Keratinocyte (primary cell): Measurements from ENCODE around the gene NHSL2. TPM values are rescaled to one million over a fixed set of nuclear protein-coding genes. Genes with fewer than 3 reads are reported as not detected.

Experiments
- DNase-seq: peaks from one replicate; pipeline ENCODE4 v3.0.0-alpha.2; 2011; ENCODE audit warnings: low read depth, missing footprints, low spot score
- FAIRE-seq: peaks from 2 replicates; lab custom pipeline; 2011; peaks lifted over from hg19 to GRCh38; lab: Jason Lieb, UNC
- H2AFZ ChIP-seq: 2 replicates; pipeline ENCODE4 v1.6.0; 2012; ENCODE audit warnings: low read length, control low read depth, inconsistent platforms; ENCODE audit not compliant: control insufficient read depth
- H3K27ac ChIP-seq: 2 replicates; pipeline ENCODE4 v1.5.1; 2011; ENCODE audit warnings: low read length; ENCODE audit not compliant: control insufficient read depth, insufficient read depth
- H3K27me3 ChIP-seq: 3 replicates; pipeline ENCODE4 v1.6.0; 2011; ENCODE audit warnings: low read length; ENCODE audit not compliant: control insufficient read depth, insufficient read depth; ENCODE audit errors: extremely low read depth
- H3K36me3 ChIP-seq, 2 experiments: 2 replicates in 1 of 2; 3 replicates in 1 of 2; pipeline ENCODE4 v1.5.1; 2011; ENCODE audit warnings: low read length in 2 of 2, mild to moderate bottlenecking in 1 of 2; ENCODE audit not compliant: control insufficient read depth in 2 of 2, insufficient read depth in 2 of 2; ENCODE audit errors: extremely low read depth in 1 of 2
- H3K4me1 ChIP-seq: 3 replicates; pipeline ENCODE4 v1.5.1; 2011; ENCODE audit warnings: low read length; ENCODE audit not compliant: control insufficient read depth, insufficient read depth; ENCODE audit errors: extremely low read depth
- H3K4me2 ChIP-seq: 3 replicates; pipeline ENCODE4 v1.6.0; 2011; ENCODE audit warnings: low read depth, low read length; ENCODE audit not compliant: control insufficient read depth, insufficient read depth; ENCODE audit errors: extremely low read depth
- H3K4me3 ChIP-seq, 3 experiments: fragments of 200-600 bp in 1 of 3; sonication (generic) in 1 of 3; 2 replicates in 2 of 3; 3 replicates in 1 of 3; pipeline ENCODE4 v1.5.1; 2011 to 2016; ENCODE audit warnings: low read length in 3 of 3, mild to moderate bottlenecking in 3 of 3, control low read depth in 2 of 3, inconsistent platforms in 1 of 3, low read depth in 1 of 3, mixed read lengths in 1 of 3, mixed run types in 1 of 3, moderate library complexity in 1 of 3; ENCODE audit not compliant: control insufficient read depth in 2 of 3, insufficient read depth in 2 of 3; ENCODE audit errors: extremely low read depth in 1 of 3
- H3K79me2 ChIP-seq: 2 replicates; pipeline ENCODE4 v1.6.0; 2012; ENCODE audit warnings: low read length; ENCODE audit not compliant: control insufficient read depth, insufficient read depth
- H3K9ac ChIP-seq: 3 replicates; pipeline ENCODE4 v1.6.0; 2011; ENCODE audit warnings: low read length; ENCODE audit not compliant: control insufficient read depth, insufficient read depth; ENCODE audit errors: extremely low read depth
- H3K9me1 ChIP-seq: 3 replicates; pipeline ENCODE4 v1.6.0; 2011; ENCODE audit warnings: low read length; ENCODE audit not compliant: control insufficient read depth, insufficient read depth; ENCODE audit errors: extremely low read depth
- H3K9me3 ChIP-seq: 2 replicates; pipeline ENCODE4 v1.5.1; 2012; ENCODE audit warnings: low read depth, low read length; ENCODE audit not compliant: control insufficient read depth
- H4K20me1 ChIP-seq: 3 replicates; pipeline ENCODE4 v1.6.0; 2011; ENCODE audit warnings: low read length; ENCODE audit not compliant: control insufficient read depth, insufficient read depth; ENCODE audit errors: extremely low read depth
- CTCF ChIP-seq, 3 experiments: IDR thresholded peaks in 1 of 3; conservative IDR thresholded peaks in 1 of 3; optimal IDR thresholded peaks in 1 of 3; 2 replicates in 2 of 3; 3 replicates in 1 of 3; pipeline versions ENCODE3 to v1.5.1; 2011; ENCODE audit warnings: low read length in 3 of 3, mild to moderate bottlenecking in 3 of 3, moderate library complexity in 2 of 3, control low read depth in 1 of 3, inconsistent platforms in 1 of 3; ENCODE audit not compliant: insufficient read depth in 2 of 3; ENCODE audit errors: extremely low read depth in 1 of 3
- EZH2 ChIP-seq: IDR thresholded peaks from one replicate; pipeline ENCODE4 v1.6.1; 2012; ENCODE audit warnings: inconsistent platforms, mild to moderate bottlenecking, low read length, moderate library complexity
- dilution Hi-C: fragments of 300-500 bp; cut with MboI; formaldehyde crosslinking; loops from one replicate; pipeline ENCODE4 v1.7.0; 2020; ENCODE audit warnings: low sequenced_read_pairs; ENCODE audit not compliant: extremely low pct_ligation_motif_present
- polyA plus RNA-seq, 5 experiments: library from polyadenylated mRNA; depleted of rRNA in 3 of 5; stranded (reverse) in 3 of 5; stranded (forward) in 1 of 5; unstranded in 1 of 5; fragments of >200 nt; gene quantifications; 1 replicate in 1 of 5; 2 replicates in 3 of 5; 3 replicates in 1 of 5; pipeline versions ENCODE4 v1.2.1 to v1.2.3, GENCODE V29; 2011 to 2012; ENCODE audit warnings: missing spikeins in 2 of 5, low read depth in 1 of 5, low replicate concordance in 1 of 5

The NHSL2 gene
- polyA plus RNA-seq, 1 donor (not counting 4 experiments of a cell fraction or from before 2014, with no cell fraction given): 0.04 TPM

- Histone ChIP-seq H3K36me3 (no peaks in the 10 kb centered on the region), H3K9me1 (no peaks in the 10 kb centered on the region), H3K4me2 (no peak overlapping the region), H4K20me1 (no peaks in the 10 kb centered on the region), H3K27me3 (no peaks in the 10 kb centered on the region), H3K4me3 (no peak overlapping the region), H3K9ac (no peak overlapping the region), H3K27ac (no peak overlapping the region), H2AFZ (no peak overlapping the region), H3K9me3 (no peaks in the 10 kb centered on the region), H3K4me1 (peaks cover 7% of the 10 kb centered on the region), H3K79me2 (no peaks in the 10 kb centered on the region)
- dilution Hi-C loops: no loop called here
- TF ChIP-seq EZH2 (no peak), CTCF (optimal IDR thresholded peaks at IDR 0.05 in 1 of 3, IDR thresholded peaks at IDR 0.05 in 1 of 3, conservative IDR thresholded peaks at IDR 0.05 in 1 of 3; ENCODE audit: extremely low read depth in 1 of 3, insufficient read depth in 2 of 3, low read length in 3 of 3) (no peak)
- FAIRE-seq (no peak), DNase-seq (no peak)
Observed at GRCh38 chrX:71927040-71927439, 16.4 kb downstream of the NHSL2 start.

GRCh38 chrX:71928856-71929255, 18.2 kb downstream of the NHSL2 start:
- H3K4me2 ChIP-seq: no peak overlapping the region
- no peak overlapping the region for H3K9ac ChIP-seq
- H3K27me3 ChIP-seq: no peaks in the 10 kb centered on the region
- no peaks in the 10 kb centered on the region for H3K79me2 ChIP-seq
- H3K9me1 ChIP-seq: no peaks in the 10 kb centered on the region
- no peaks in the 10 kb centered on the region for H4K20me1 ChIP-seq
- no peak overlapping the region for H2AFZ ChIP-seq
- no peak overlapping the region for H3K4me3 ChIP-seq
- H3K4me1 ChIP-seq: peaks cover 7% of the 10 kb centered on the region
- no peak for DNase-seq
- H3K27ac ChIP-seq: no peak overlapping the region
- H3K36me3 ChIP-seq: no peaks in the 10 kb centered on the region
- dilution Hi-C loops: no loop called here
- TF ChIP-seq EZH2: no peak
- TF ChIP-seq CTCF (optimal IDR thresholded peaks at IDR 0.05 in 1 of 3, IDR thresholded peaks at IDR 0.05 in 1 of 3, conservative IDR thresholded peaks at IDR 0.05 in 1 of 3; ENCODE audit: extremely low read depth in 1 of 3, insufficient read depth in 2 of 3, low read length in 3 of 3): no peak
- H3K9me3 ChIP-seq: no peaks in the 10 kb centered on the region
- no peak for FAIRE-seq
